PC-3 (cell line): ENCODE data around the gene HCLS1. TPM values are rescaled to one million over a fixed set of nuclear protein-coding genes. Genes with fewer than 3 reads are reported as not detected.

ENCODE experiments used
- ATAC-seq: fragments of 200-7000 bp; cut with Tn5 transposase; 2 replicates; pipeline ENCODE4 v1.9.1; 2020; ENCODE audit warnings: mild to moderate bottlenecking, moderate library complexity
- BruUV-seq: library from RNA; stranded (reverse); fragments of 400-500 nt; replicated peaks from 2 replicates; lab custom pipeline; 2021; lab: Mats Ljungman, UMichigan
- CTCF ChIA-PET: fragments of 300-600 bp; sonication (Branson Sonifier 250); formaldehyde crosslinking; loops from one replicate; lab custom pipeline; 2022; ENCODE audit warnings: antibody characterized with exemption; lab: Charles Lee
- POLR2A ChIA-PET: fragments of 300-600 bp; sonication (Branson Sonifier 250); formaldehyde crosslinking; loops from one replicate; lab custom pipeline; 2022; ENCODE audit warnings: antibody characterized with exemption; ENCODE audit not compliant: unreplicated experiment; lab: Charles Lee
- DNase-seq: peaks from one replicate; pipeline ENCODE4 v3.0.0-alpha.2; 2015
- H2AFZ ChIP-seq: fragments of 300-600 bp; sonication (generic); 2 replicates; pipeline ENCODE4 v1.6.0; 2016; ENCODE audit warnings: antibody characterized with exemption, low read length
- H3F3A ChIP-seq: fragments of 300-600 bp; sonication (generic); one replicate; pipeline ENCODE4 v1.6.0; 2017; ENCODE audit warnings: antibody characterized with exemption, low read length, control low read depth, mild to moderate bottlenecking; ENCODE audit not compliant: unreplicated experiment
- H3K27ac ChIP-seq: fragments of 300-600 bp; sonication (generic); 2 replicates; pipeline ENCODE4 v1.5.1; 2016; ENCODE audit warnings: mild to moderate bottlenecking, low read length
- H3K27me3 ChIP-seq: fragments of 300-600 bp; sonication (generic); 2 replicates; pipeline ENCODE4 v1.6.1; 2016; ENCODE audit warnings: low read length, mixed read lengths
- H3K36me3 ChIP-seq: fragments of 300-600 bp; sonication (generic); 2 replicates; pipeline ENCODE4 v1.6.1; 2016; ENCODE audit warnings: low read depth, mixed run types, low read length, mixed read lengths
- H3K4me1 ChIP-seq: fragments of 300-600 bp; sonication (generic); 2 replicates; pipeline ENCODE4 v1.5.1; 2016; ENCODE audit warnings: low read length; ENCODE audit not compliant: insufficient read depth
- H3K4me2 ChIP-seq: fragments of 300-600 bp; sonication (generic); 2 replicates; pipeline ENCODE4 v1.6.0; 2016; ENCODE audit warnings: low read length
- H3K4me3 ChIP-seq: fragments of 300-600 bp; sonication (generic); 2 replicates; pipeline ENCODE4 v1.5.1; 2016; ENCODE audit warnings: mild to moderate bottlenecking, low read length, mixed read lengths
- H3K79me2 ChIP-seq: fragments of 300-600 bp; sonication (generic); 2 replicates; pipeline ENCODE4 v1.6.1; 2017; ENCODE audit warnings: low read length, mixed read lengths
- H3K9ac ChIP-seq: fragments of 300-600 bp; sonication (generic); 2 replicates; pipeline ENCODE4 v1.6.0; 2016; ENCODE audit warnings: mild to moderate bottlenecking, low read length
- H3K9me2 ChIP-seq: fragments of 300-600 bp; sonication (generic); replicated peaks from 2 replicates; pipeline ENCODE4 v1.6.1; 2016; ENCODE audit warnings: mixed run types, low read length, mixed read lengths
- H3K9me3 ChIP-seq: fragments of 300-600 bp; sonication (generic); 2 replicates; pipeline ENCODE4 v1.6.1; 2016; ENCODE audit warnings: low read length, mixed read lengths
- H4K20me1 ChIP-seq: fragments of 300-600 bp; sonication (generic); 2 replicates; pipeline ENCODE4 v1.6.1; 2016; ENCODE audit warnings: low read length, mixed read lengths
- EZH2 ChIP-seq: fragments of 300-600 bp; sonication (generic); IDR thresholded peaks from one replicate; pipeline ENCODE4 v1.6.1; 2017; ENCODE audit warnings: antibody characterized with exemption, mild to moderate bottlenecking, low read length; ENCODE audit not compliant: unreplicated experiment
- EZH2phosphoT487 ChIP-seq: fragments of 300-600 bp; sonication (generic); IDR thresholded peaks from 2 replicates; pipeline ENCODE4 v1.6.1; 2018; ENCODE audit warnings: mild to moderate bottlenecking, antibody characterized with exemption, low read length, borderline replicate concordance
- intact Hi-C: fragments of 100-400 bp; cut with micrococcal nuclease; formaldehyde crosslinking; loops from 2 replicates; pipeline ENCODE4 v1.9.0; 2023
- total RNA-seq: library from RNA; depleted of rRNA; stranded (reverse); fragments of >200 nt; gene quantifications from 2 replicates; pipeline ENCODE4 v1.2.3, GENCODE V29; 2014
- TF ChIP-seq, protein P1 (sequence below): fragments of 300-600 bp; sonication (generic); conservative IDR thresholded peaks from 2 replicates; pipeline ENCODE4 v1.5.1; 2017; ENCODE audit warnings: antibody characterized with exemption, low read depth, mild to moderate bottlenecking, low read length

The HCLS1 gene
- total RNA-seq, 1 experiment from 2014 or later = 5.8 TPM

DNA sequence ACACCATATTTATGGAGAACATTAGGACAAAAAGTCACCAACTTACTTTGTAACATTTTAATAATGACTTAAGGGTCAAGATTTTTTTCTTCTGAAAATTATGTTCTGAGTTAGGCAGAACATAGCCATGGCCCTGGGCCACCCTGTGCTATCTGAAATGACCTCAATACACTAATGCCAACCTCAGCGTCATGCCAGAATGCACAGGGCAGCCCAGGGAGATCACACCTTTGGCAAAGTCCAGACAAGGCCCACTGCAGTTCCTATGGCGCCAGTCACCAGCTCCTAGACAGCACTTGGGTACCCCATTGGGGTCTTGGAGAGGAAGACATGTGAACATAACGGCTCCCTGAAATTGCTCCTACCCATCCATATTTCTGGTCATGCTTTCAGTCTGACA is 33.1 kb downstream of the HCLS1 start:
- DNase-seq = no peak
- ChIA-PET POLR2A (interaction anchor here (0.5 kb wide), 1 partner anchor 672 kb away, joined by 3 read pairs; no protein-coding TSS in a partner anchor), CTCF (interaction anchor here (0.5 kb wide), 1 partner anchor 21 kb away, joined by 6 read pairs; no protein-coding TSS in a partner anchor)
- H3K4me1 ChIP-seq = no peaks in the 10 kb centered on the region
- no peaks in the 10 kb centered on the region for H3K36me3 ChIP-seq
- no peaks in the 10 kb centered on the region for H3F3A ChIP-seq
- H3K27ac ChIP-seq = no peak overlapping the region
- H3K9me3 ChIP-seq = no peaks in the 10 kb centered on the region
- no peak for ATAC-seq
- TF ChIP-seq, protein P1, sequence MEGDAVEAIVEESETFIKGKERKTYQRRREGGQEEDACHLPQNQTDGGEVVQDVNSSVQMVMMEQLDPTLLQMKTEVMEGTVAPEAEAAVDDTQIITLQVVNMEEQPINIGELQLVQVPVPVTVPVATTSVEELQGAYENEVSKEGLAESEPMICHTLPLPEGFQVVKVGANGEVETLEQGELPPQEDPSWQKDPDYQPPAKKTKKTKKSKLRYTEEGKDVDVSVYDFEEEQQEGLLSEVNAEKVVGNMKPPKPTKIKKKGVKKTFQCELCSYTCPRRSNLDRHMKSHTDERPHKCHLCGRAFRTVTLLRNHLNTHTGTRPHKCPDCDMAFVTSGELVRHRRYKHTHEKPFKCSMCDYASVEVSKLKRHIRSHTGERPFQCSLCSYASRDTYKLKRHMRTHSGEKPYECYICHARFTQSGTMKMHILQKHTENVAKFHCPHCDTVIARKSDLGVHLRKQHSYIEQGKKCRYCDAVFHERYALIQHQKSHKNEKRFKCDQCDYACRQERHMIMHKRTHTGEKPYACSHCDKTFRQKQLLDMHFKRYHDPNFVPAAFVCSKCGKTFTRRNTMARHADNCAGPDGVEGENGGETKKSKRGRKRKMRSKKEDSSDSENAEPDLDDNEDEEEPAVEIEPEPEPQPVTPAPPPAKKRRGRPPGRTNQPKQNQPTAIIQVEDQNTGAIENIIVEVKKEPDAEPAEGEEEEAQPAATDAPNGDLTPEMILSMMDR = no peak
- no peak for TF ChIP-seq EZH2phosphoT487
- no peak for TF ChIP-seq EZH2
- no TSS peak for BruUV-seq
- no peaks in the 10 kb centered on the region for H4K20me1 ChIP-seq
- H2AFZ ChIP-seq = no peak overlapping the region
- no peak overlapping the region for H3K9ac ChIP-seq
- intact Hi-C loops = no loop called here
- no peak overlapping the region for H3K4me2 ChIP-seq
- H3K79me2 ChIP-seq = no peaks in the 10 kb centered on the region
- peaks cover 4% of the 10 kb centered on the region; the same call in 1 of the 2 replicates for H3K27me3 ChIP-seq
- no peaks in the 10 kb centered on the region for H3K9me2 ChIP-seq
- H3K4me3 ChIP-seq = no peak overlapping the region

DNA sequence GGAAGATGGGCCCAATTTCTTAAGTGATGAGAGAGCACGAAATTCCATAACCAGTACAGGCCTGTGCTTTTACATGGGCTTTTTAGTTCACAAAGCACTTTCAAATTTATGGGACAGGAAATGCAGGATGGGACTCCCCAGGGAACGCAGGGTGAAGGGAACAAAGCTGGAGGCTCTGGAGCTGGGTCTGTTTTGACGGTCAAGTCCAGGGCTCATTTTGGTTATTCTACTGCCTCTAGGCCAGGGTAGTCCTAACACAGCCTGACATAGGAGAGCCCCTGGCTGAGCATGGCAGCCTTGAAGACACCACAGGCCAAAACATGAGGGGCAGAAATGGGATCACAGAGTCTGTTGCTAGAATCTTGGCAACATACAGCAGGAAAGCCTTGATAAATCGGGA is 33.5 kb downstream of the HCLS1 start:
- intact Hi-C loops = no loop called here
- ATAC-seq = no peak
- ChIA-PET CTCF (no interaction called here), POLR2A (no interaction called here)
- Histone ChIP-seq H3K4me3 (no peak overlapping the region), H3K27me3 (peaks cover 8% of the 10 kb centered on the region; the same call in 1 of the 2 replicates), H3K9ac (no peak overlapping the region), H3K79me2 (no peaks in the 10 kb centered on the region), H3K9me2 (no peaks in the 10 kb centered on the region), H3K36me3 (no peaks in the 10 kb centered on the region), H3K4me2 (no peak overlapping the region), H3K27ac (no peak overlapping the region), H3K9me3 (no peaks in the 10 kb centered on the region), H3F3A (no peaks in the 10 kb centered on the region), H3K4me1 (no peaks in the 10 kb centered on the region), H4K20me1 (no peaks in the 10 kb centered on the region), H2AFZ (no peak overlapping the region)
- no peak for TF ChIP-seq EZH2phosphoT487
- TF ChIP-seq, protein P1 = no peak
- no peak for TF ChIP-seq EZH2
- no TSS peak for BruUV-seq
- DNase-seq = no peak

DNA sequence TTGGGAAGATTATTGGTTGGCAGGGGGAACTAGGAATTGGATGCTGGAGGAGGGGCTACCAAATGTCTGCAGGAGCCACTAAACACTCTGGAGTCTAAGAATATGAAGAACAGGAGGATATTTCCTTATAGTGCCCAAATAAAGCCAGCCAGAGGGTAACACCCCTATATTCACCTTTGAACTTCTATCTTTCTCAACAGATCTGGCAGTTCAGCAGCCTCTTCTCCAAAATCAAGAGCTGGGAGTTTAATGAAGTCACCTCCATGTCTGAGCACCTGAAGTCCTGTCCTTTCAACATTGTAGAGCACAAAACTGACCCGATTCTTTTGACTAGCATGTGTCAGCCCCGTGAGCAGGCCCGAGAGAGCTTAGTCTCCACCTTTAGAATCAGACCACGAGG is 34.2 kb downstream of the HCLS1 start:
- H3K9me3 ChIP-seq = no peaks in the 10 kb centered on the region
- ATAC-seq = no peak
- H4K20me1 ChIP-seq = no peaks in the 10 kb centered on the region
- ChIA-PET POLR2A (no interaction called here), CTCF (no interaction called here)
- H3K9me2 ChIP-seq = no peaks in the 10 kb centered on the region
- H3K4me2 ChIP-seq = no peak overlapping the region
- intact Hi-C loops = no loop called here
- H2AFZ ChIP-seq = no peak overlapping the region
- H3K4me1 ChIP-seq = no peaks in the 10 kb centered on the region
- H3K27ac ChIP-seq = no peak overlapping the region
- no peak for DNase-seq
- no peak overlapping the region for H3K9ac ChIP-seq
- no peak overlapping the region for H3K4me3 ChIP-seq
- H3K27me3 ChIP-seq = peaks cover 15% of the 10 kb centered on the region; the same call in 1 of the 2 replicates
- H3K79me2 ChIP-seq = no peaks in the 10 kb centered on the region
- H3K36me3 ChIP-seq = no peaks in the 10 kb centered on the region
- no TSS peak for BruUV-seq
- H3F3A ChIP-seq = no peaks in the 10 kb centered on the region
- no peak for TF ChIP-seq EZH2phosphoT487
- TF ChIP-seq, protein P1 = no peak
- TF ChIP-seq EZH2 = no peak
